SH-SY5Y (cell line): ENCODE measurements around the gene ARL16.

Experiments used
- GATA2 ChIP-seq: IDR thresholded peaks from 2 replicates; pipeline ENCODE4 v1.6.1; 2011; ENCODE audit warnings: mild to moderate bottlenecking, low read depth, low read length
- GATA3 ChIP-seq: IDR thresholded peaks from 2 replicates; pipeline ENCODE4 v1.6.1; 2011; ENCODE audit warnings: low read depth, mild to moderate bottlenecking, low read length, moderate library complexity

Gene ARL16

DNA sequence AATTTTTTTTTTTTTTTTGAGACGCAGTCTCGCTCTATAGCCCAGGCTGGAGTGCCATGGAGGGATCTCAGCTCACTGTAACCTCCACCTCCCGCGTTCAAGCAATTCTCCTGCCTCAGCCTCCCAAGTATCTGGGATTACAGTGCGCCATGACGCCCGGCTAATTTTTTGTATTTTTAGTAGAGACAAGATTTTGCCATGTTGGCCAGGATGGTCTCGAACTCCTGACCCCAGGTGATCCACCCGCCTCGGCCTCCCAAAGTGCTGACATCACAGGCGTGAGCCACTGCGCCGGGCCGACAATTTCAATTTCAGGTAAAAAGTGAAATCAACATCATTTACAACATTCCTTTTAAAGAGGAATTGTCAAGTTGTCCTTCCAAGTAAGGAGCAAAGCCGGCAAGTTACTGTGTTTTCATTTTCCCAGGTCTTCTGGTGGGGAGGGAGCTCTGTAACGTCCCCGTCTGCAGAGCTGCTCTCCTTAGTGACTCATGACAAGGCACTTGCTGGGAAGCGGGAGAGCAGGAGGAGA lies 47.6 kb downstream of the ARL16 start:
- TF ChIP-seq GATA3 (no peak), GATA2 (no peak)

DNA sequence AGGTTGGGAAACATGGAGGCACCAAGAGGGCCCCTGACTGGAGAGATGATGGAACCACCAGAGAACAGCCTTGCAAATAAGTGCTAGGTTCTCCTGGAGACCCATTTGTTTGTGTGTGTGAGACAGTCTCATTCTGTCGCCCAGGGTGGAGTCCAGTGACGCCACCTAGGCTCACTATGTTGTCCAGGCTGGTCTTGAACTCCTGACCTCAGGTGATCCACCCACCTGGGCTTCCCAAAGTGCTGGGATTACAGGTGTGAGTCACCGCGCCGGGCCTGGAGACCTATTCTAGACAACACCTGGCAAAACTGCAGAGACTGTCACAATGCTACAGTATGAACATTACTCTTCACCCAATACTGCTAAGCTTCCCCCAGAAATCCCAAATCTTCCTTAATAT lies 48.2 kb downstream of the ARL16 start:
- TF ChIP-seq GATA2, result no peak
- no peak for TF ChIP-seq GATA3

DNA sequence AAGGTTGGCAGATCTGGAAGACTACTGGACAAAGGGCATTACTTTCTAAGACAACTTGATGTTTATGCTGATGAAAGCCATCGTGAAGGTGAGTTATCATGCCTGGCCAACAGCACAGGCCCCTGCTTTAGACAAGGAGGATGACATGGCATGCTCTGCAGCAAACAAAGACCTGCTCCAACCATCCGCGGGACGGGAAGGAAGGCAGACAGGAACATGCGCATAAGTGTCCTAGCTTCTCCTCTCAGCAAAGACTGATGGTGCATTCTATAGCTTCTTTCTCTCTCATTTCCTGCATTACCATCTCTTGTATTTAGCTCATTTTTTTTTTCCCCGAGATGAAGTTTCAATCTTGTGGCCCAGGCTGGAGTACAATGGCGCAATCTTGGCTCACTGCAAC lies 52.1 kb downstream of the ARL16 start:
- TF ChIP-seq GATA3 (no peak), GATA2 (no peak)
